HG03175 (cell line): Measurements from ENCODE around the gene CCDC57.
"Not testable (repeated sequence)": the region's sequence is repeated elsewhere in the genome, so short reads cannot be mapped to it uniquely, and the experiment has no call there.

Source experiments
- ATAC-seq: cut with Tn5 transposase; IDR thresholded peaks from one replicate; pipeline ENCODE4 v1.9.1; 2021; ENCODE audit warnings: mild to moderate bottlenecking, moderate library complexity; ENCODE audit not compliant: unreplicated experiment

CCDC57 gene

GRCh38 chr17:82212331-82213250 is at the start of gene CCDC57:
Gene CCDC57 (minus strand): TSS chr17:82212842. CDS start chr17:82201944, 10,898 bp downstream.
- ATAC-seq: peak; percentile 68

DNA sequence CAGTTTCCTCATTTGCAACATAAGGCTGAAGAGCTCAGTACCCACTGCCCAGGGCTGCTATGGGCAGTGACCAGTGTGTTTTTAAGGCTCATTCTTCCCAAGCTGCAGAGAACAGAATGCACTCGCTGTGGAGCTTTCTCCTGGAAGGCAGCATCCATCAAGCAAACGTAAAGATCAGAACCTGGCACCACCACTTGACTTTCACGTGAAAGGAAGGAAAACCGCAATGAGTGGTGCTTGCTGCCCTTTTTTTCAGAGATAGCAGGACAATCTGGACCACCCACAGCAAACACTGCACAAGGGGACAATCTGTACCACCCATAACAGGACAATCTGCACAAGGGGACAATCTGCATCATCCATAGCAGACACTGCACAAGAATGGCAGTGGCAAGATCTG is 49.7 kb upstream of the CCDC57 start:
- ATAC-seq: no peak

GRCh38 chr17:82259972-82260961 is 47.6 kb upstream of the CCDC57 start:
- ATAC-seq: not testable (repeated sequence)

- no peak for ATAC-seq
These were observed 45.9 kb upstream of the CCDC57 start for GRCh38 chr17:82258555-82258954.

- no peak for ATAC-seq
These were observed 44.8 kb upstream of the CCDC57 start for GRCh38 chr17:82257473-82257872.

- ATAC-seq: no peak
These were observed 43.7 kb upstream of the CCDC57 start for GRCh38 chr17:82256242-82256885.

GRCh38 chr17:82255402-82255972 is 42.8 kb upstream of the CCDC57 start:
- ATAC-seq: no peak

- not testable (repeated sequence) for ATAC-seq
These were observed 42.1 kb upstream of the CCDC57 start for GRCh38 chr17:82254746-82255145.

DNA sequence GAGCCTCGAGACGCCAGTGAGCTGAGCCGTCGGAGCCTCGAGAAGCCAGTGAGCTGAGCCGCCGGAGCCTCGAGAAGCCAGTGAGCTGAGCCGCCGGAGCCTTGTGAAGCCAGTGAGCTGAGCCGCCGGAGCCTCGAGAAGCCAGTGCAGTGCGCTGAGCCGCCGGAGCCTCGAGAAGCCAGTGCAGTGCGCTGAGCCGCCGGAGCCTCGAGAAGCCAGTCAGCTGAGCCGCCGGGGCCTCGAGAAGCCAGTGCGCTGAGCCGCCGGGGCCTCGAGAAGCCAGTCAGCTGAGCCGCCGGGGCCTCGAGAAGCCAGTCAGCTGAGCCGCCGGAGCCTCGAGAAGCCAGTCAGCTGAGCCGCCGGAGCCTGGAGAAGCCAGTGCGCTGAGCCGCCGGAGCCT is 41.5 kb upstream of the CCDC57 start:
- not testable (repeated sequence) for ATAC-seq

GRCh38 chr17:82253179-82253544 is 40.5 kb upstream of the CCDC57 start:
- no peak for ATAC-seq

DNA sequence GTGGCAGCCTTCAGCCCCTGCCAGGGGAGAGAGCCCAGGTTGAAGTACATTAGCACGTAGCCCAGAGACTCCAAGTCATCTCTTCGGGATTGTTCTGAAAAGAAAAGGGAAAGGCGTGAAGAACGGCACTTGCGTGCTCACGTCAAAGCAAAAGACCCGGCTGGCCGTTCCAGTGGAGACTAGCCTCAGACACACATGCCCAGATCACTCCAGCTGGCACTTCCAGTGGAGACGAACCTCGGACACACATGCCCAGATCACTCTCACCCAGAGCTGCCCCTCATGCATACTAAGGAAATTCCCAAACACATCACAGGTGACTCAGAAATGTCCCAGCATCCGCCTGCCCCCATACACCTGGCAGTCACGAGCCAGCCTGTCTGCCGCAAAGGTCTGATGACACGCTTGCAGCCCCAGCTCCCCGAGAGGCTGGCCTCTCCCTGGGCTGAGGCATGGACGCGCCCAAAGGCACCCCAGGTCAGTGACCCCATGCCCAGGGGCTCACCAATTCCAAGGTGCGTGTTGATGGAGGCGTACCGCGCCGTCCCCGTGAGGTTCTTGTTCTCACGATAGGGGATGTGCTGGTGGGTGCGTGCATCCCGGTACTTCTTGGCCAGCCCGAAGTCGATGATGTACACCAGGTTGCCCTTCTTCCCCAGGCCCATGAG is 40.0 kb upstream of the CCDC57 start:
- ATAC-seq: no peak

DNA sequence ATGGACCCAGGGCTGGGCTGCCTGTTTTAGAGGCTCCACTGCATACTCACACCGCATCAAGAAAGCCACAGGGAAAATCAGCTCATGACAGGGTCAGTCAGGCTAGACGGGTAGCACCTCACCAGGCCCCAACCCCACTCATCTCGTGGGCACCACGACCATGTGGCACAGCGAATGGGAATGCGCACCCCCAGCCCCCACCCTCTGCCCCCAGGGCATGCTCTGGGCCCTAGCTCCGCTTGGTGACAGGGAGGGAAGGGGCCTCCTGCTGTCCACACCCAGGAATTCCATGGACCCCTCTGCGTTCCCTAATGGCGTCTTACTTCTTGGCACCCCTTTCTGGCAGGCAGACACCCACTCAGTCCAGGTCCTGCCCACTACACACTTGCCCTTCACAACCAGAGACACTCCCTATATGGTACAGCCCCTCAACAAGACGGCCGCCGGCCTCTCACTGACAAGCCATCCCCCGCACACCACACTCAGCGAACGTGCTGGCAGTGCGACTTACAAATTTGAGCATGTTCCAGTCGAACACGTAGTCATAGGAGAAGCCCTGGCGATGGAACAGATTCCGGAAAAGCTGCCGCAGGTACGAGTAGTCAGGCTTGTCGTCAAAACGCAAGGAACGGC is 38.3 kb upstream of the CCDC57 start:
- no peak for ATAC-seq

DNA sequence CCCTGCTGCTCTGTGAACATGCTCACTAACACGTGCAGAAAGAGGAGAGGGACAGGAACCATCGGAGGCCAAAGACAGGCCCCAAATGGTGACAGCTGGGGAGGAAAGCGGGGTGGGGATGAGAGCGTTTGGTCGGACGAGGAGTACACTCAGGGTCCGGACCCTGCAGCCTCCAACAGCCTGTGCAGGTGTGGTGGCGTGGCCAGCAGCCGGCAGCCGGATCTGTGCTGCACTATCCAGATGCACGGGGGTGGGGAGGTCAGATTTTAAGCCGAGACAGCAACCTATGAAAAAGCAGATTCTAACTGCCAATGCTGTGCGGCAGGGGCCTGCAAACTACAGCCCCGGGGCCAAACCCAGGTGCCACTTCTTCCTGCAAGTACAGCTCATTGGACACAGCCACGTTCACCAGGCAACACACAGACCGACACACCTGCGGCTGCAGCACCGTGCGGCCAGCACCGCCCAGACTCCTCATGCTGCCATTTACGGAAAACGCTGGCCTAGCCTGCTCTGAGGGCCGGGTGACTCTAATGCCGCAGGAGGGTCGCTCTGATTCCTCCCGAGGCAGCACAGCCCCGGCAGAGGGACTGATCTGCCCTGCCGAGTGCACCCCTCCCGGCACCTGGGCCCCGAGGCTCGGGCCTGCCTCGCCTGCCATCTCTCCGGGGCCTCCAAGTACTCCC is 37.4 kb upstream of the CCDC57 start:
- ATAC-seq: no peak

DNA sequence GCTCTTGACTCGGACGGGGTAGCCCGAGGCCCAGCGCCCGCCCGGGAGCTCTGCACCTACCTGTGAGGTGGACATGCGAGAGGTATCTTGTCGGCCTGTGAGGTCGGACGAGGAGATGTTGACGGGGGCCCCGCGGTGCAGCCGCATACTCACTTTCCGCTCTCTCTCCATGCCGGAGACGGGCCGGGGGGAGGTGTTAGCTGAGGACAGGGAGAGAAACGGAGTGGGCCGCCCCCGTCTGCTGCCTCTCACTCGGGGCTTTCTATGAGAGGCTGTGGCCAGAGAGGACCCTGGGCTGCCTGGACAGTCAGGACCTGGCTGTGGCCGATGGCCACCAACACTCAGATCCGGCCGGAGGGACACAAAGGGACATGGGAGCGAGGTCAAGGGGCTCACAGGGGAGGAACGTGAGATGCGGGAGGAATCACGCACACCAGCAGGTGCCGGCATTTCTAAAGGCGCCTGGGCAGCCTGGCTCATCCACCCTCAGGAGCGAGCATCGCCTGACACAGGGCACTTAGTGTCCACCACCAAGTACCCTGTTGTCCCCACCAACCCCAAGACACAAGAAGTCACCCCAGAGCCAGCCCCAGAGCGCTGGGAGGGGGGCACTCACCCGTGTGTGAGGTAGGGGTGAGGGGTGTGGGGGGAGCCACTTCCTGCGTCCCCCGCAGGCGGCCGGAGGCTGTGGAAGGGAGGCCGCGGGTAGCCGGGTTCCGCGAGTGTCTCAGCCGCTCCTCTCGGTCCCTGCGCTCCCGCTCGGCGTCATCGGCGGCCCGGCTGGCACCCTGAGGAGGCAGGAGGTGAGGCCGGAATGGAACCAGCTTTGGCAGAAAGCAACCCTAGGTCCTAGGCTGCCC is 36.4 kb upstream of the CCDC57 start:
- ATAC-seq: no peak

- no peak for ATAC-seq
These were observed 35.4 kb upstream of the CCDC57 start for GRCh38 chr17:82247856-82248671.

- ATAC-seq: no peak
These were observed 34.7 kb upstream of the CCDC57 start for GRCh38 chr17:82247182-82247823.
